HUDEP-2 (cell line): ENCODE measurements around the gene CALML5.

ENCODE experiments used
- DNase-seq, 76 experiments: peaks; one replicate each; lab custom pipeline; 2025; ENCODE audit not compliant: unreplicated experiment in 76 of 76; lab: John Stamatoyannopoulos, UW

The CALML5 gene

DNA sequence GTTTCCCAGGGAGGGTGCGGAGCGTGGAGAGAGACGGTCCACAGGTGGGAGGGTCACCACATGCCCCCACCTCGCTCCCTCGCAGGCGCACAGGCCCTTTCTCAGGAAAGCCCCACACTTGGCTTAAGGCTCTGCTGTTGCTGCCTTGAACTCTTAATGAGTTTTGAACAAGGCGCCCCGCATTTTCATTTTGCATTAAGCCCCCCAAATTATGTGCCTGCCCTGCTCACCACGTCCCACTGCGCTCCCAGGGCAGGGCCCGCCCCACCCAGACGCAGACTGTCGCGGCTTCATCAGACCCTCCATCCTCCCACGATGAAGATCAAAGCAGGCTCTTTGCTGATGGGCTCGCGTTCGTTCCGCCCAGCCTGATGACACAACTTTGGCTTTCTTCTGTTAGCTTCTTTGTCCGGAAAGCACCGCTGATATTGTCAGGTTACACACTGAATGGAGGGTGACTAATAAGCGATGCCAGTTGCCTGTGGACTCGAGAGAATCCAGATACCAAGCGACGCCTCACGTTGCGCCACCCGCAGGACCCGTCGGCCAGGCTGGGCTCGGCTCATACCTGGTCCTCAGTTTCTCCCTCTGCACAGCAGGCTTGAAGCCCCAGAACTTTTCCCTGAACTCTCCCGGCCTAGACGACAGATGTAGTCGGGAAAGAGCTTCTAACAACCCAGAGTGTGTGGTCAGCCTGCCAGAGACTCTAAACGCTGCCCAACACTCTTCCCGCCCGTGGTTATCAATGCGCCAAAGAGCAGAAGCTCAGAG is 34.9 kb upstream of the CALML5 start:
- DNase-seq = no peak

DNA sequence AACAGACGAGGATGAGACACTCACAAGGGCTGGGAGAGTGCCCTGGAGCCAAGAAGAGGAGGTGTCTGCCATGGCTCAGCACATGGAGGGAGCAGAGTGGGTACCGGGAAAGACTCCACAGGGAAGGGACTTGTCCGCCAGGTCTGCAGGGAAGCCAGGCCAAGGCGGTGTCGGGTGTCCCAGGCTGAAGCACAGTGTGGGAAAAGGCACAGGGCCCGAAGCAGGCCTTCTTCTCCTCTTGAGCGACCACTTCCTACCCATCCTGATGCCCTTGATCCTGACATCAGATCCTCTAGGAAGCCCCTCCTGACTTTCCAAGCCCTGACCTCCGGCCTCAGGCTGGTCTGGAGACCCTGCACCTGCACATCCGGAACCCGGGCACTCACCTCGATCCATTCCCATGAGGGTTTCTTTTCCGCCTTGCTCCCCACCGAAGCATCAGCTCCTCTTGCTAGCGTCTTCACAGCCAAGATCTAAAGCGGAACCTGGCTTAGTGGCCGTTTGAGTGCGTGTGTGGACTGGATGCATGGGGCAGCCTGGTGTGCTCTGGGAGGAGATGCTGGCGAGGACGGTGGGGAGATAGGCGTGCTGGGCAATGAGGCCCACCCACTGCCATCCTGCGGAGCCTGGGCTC is 33.8 kb upstream of the CALML5 start:
- no peak for DNase-seq

DNA sequence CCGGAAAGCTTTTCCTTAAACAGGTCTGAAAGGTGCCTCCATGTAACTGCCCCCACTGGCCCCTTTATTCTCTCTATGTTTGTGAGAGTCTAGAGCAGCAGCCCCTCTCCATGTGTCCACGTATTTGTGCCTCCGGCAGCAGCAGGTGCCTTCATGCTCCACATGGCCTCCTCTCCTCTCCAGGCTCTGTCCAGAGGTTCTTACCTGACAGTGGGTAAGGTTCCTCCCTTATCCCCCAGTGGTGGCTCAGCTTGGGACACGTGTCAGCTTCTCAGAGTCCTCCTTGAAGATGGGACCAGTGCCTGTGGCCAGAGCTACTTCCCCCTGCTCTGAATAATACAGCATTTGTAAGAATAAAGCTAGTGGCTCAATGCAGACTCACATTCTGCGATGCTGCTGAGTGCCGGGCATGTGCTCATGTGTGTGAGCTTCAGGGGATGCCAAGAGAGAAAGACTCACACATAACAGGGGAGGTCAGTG is 33.3 kb upstream of the CALML5 start:
- no peak for DNase-seq

DNA sequence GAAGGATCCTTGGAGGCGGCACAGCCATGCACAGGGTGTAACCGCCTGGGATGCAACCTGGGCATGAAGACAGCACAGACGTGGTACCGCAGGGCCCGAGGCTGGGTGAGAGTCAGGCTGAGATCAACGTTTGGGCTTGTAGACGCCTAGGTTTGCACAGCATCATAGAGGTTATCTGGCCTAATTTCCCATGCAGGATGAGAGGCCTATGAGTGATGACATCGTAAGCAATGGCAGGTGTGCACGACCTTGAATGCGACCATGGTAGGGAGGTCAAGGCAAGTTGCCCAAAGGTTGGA is 32.9 kb upstream of the CALML5 start:
- no peak for DNase-seq

DNA sequence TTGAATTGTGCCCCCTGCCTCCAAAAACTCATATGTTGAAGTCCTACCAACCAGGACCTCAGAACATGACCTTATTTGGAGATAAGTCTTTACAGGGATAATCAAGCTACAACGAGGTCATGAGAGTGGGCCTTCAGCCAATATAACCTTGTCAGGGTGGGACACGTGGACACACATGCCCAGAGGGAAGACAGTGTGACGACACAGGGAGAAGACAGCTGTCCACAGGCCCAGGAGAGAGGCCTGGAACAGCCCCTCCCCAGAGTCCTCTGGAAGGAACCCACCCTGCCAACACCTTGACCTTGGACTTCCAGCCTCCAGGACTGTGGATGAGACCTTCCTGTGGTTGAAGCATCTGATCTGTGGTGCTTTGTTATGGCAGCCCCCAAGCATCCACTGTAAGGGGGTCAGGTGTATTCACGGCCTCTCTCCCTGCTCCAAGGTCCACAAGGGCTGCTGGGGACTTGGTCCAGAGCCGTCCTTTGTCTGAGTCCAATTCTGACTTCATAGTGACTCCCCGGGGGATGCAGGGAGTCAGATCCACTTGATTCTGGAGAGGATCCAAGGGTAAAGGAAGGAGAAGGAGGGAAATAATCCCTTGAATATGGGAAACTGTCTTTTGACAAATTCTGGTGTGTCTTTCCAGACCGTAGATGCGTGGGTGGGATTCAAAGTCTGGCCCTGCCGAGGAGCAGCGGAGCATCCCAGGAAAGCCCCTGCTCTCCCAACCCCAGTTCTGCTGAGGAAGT is 32.4 kb upstream of the CALML5 start:
- DNase-seq = no peak

DNA sequence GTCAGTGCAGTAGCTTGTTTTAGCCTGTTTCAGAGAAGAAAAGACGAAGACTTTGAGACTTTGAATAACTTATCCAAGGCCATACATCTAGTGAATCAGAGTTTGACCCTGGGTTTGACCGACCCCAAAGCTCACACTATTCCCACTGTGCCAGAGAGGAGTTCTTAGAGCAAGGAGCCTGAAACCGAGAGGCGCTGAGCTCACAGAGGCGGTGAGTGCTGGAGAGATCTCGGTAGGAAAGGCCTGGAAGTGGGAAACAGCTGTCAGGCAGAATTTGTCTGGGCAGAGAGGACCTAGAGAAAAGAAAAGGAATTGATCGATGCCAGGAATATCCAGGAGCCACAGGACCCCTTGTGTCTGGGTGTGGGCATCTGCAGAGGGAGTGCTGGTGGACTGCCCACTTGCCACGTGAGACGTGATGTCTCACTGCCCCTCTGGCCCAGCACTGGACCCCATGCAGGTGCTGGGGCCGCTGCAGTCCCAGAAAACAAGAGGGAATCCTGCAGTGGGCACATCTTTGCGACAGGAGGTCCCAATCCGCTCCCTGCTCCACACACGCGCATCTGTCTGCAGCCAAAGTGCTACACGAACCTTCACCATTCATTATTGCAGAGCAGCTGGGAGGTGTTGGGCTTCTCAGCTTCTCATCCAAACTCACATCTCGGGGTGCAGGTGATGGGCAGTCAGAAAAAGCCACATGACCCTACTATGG is 31.6 kb upstream of the CALML5 start:
- DNase-seq = no peak

DNA sequence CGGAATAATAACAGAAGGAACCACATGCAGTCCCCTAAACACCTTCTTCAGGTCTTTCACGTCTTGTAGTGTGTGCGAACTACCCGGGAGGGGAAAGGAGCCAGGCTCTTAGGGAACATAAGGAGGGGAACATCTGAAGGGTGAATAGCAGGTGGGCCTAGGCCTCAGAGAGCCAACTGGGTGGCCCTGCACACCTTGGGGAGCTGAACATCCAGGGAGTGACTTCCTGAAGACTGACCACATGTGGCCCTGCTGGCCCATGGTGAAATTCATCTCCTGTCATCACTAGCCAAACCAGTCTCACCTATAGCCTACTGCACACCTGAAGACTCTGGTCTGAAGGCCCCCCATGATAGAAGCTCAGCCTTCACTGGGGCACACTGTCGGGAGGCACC is 31.0 kb upstream of the CALML5 start:
- DNase-seq = no peak

DNA sequence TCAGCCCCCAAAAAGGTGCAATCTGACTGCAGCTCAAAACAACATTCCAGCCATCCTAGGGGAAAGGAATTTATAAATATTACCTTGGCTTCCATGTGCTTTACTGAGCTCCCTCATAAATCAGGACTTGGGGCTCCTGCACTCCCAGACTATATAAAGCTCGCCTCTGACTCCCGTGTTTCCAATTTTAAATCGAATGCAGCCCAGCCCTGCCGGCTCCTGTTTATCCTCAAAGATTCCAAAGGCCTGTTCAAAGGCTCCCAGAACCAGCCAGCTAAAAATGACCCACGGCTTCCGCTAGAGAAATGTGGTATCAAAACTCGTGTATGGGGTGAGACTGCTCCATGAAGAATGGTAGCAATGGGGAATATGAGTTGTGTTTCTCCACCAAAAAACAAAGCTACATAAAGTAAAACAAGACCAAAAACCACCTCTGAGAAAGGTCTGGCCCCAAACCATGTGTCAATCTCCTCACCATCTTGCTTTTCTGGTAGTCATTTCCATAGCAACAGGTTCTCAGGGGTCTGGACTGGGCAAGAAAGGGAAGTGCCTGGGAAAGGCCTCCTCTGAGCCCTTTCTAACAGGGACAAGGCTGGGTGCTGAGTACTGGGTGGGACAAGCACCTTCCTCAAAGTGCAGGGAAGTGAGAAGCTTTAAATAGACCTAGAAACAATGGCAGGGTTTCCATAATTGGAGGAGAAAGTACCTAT is 30.5 kb upstream of the CALML5 start:
- no peak for DNase-seq

DNA sequence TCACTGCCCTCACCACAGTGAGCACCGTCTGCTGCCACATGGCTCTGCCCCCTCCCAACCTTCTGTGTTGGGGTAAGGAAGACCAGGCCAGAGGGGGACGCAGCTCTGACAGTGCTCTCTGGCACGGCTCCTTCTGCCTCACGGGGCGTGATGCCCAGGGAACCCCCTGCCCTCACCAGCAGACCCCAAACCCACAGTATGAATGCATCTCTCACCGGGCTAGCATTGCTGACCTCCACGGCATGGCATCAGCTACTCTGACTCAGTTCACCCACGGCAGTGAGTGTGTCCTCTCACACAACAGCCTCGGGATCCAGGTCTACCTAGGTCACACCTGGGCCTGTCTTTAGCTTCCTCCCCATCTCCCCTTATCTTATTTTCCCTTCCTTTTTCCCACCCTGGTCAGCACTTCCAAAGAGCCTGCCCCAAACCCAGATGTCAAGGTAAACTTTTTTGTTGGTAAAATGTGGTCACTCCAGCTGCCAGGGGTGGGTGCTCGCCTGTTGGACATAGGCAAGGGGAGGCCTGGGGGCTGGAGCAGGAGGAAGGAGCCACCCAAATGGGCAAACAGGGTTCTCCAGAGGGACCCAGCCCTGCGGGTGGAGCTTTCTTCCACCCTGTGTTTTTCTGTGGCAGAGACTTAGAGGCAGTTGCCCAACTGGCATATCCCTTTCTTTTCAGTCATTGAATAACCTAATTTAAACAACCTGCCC is 29.8 kb upstream of the CALML5 start:
- no peak for DNase-seq

DNA sequence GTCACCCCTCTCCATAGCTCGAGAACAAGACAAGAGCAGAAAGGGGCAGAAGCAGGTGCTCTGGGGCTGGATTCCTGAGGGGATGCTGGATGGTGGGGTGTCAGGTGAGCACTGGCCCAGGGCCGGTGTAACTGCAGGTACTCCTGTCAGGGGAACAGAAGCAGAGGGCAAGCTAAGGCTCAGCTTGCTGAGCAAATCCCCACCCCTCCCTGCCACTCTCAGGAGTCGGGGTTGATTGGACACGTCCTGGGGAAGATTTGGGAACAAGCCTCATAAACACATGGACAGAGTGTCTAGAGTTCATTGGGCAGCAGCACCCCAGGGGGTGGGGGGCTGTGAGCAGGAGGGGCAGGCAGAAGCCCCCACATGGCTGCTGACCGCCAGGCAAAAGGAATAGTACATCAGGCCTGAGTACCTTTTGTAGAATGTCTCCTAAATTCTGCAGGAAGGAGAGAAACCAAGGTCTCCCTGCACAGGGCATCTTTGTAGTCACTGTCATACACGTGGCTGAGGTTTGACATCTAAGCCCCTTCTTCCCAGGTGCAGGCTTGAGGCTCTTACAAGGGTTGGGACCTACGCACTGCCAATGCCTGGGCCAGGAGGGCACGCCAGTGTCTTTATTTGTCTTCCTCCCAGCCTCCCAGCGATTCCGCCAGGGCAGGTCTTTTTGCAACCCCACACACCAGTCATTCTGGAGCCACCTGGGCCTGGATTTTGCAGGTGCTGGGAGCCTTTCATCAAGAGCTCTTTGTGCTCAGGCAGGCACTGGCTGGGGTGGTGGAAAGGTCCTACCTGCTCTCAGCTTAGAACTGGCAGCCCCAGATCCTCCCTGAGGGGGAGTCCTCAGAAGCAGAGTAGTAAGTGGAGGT is 28.2 kb upstream of the CALML5 start:
- no peak for DNase-seq

DNA sequence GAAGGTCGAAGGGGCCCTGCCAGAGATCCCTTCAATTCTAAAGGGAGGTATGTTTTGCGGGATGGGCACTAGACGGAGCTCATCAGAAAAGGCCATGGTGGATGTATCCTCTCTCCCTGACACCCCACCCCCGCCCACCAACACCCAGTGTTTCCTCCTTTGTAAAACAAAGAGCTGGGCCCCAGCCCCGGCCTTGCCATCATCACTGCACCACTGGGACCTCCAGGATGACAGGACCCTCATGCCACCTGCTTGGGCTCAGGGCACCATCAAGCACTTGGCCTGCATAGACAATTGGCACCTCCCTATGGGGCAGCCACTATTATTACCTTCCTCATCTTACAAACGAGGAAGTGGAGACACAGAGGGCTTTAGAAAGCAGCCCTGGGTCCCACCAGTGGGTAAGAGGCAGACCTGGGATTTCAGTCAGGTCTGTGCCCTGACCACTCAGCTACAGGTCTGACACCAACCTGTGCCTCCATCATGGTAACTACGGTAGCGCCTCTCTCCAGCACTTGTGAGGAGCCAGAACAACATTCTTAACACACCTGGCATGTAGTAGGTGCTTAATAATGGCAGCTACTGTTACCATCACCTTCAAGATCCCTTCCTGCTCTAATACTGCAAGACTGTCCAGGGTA is 27.4 kb upstream of the CALML5 start:
- no peak for DNase-seq

DNA sequence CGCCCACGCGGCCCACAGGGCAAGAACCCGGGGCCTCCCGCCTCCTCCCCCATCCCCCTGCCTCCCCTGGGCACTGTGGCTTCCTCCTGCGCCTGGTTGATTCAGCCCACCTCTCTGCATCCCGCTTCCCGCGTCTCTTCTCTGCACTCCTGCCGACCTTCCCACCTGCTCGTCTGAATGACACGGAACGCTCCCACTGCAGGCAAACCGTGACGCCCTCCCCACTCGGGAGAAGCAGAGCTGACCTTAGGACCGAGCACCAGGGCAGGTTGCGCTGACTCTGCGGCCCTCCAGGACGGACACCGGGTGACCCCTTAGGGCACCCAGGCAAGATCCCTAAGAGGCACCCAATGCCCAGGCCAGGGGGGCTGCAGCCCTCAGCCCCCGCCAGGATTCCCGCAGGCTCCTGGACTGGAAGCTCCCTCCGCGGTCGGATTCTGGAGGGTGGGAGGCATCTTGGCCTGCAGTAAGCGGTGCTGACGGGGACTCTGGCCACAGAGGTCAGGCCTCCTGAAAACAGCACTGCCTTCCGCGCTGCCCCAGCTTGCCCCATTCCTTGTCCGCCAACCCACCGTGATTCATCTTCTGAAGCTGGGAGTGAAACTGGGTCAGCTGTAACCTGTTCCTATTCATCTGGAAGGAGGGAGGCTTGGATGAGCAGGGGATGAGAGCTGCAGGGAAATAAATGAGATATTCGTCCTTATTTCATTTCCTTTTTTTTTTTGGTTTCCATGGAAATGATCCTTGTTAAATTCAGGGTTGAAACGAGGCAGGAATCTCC is 26.4 kb upstream of the CALML5 start:
- DNase-seq = no peak

DNA sequence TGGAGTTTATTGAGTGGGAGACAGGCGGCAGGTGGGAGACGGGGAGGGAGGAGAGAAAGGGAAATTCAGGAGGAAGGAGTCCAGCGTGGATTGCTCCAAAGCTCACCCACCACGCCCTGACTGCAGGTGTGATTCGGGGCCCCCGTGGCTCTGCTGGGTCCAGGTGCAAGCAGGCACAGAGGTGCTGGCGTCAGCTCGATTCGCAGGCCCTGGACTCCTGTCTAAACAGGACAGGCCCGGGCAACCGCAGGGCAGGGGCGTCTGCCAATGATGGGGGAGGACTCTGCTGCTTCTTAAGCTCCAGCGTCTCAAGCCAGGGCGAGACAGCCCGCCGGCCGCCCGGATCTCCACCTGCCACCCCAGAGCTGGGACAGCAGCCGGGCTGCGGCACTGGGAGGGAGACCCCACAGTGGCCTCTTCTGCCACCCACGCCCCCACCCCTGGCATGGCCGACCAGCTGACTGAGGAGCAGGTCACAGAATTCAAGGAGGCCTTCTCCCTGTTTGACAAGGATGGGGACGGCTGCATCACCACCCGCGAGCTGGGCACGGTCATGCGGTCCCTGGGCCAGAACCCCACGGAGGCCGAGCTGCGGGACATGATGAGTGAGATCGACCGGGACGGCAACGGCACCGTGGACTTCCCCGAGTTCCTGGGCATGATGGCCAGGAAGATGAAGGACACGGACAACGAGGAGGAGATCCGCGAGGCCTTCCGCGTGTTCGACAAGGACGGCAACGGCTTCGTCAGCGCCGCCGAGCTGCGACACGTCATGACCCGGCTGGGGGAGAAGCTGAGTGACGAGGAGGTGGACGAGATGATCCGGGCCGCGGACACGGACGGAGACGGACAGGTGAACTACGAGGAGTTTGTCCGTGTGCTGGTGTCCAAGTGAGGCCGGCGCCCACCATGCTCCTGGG is 25.5 kb upstream of the CALML5 start, which contains the start of gene CALML3:
CALML3 (plus strand) TSS at position 321 of the 920 bp plus-strand sequence; CDS start at position 446, 125 bp downstream.
- DNase-seq = no peak

DNA sequence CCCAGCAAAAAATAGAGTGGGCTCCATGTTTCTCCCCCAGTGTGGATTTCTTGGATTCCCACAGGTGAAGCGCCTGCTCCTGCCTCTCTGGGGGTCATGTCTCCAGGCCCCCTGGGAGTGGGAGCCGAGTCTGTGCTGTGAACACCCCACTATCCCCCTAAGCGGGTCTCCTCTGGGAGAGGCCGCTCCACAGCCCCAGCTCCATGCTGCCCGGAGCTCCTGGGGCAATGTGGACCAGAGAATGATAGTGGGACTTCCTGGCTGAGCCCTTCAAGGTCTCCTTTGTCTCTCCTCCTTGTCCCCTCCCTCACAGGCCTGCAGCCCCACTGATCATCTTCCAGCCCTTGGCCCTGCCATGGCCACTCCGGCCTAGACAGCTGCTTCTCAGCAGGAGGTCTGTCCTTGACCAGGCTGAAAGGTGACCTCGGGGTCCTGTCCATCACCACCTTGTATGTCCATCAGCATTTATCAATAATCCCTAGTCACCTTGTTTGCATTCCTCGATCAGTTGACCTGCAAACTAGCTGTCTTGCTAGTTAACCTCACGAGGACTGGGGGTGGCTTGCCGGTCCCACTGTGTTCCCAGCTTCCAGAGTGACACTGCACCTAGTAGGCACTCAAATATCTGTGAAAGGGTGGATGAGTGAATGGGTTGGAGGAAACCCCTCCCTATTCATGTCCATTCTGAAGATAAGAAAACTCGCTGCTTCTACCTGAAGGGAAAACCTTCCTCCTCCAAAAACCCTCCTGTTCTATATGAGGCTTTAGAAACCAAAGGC is 24.6 kb upstream of the CALML5 start:
- no peak for DNase-seq

DNA sequence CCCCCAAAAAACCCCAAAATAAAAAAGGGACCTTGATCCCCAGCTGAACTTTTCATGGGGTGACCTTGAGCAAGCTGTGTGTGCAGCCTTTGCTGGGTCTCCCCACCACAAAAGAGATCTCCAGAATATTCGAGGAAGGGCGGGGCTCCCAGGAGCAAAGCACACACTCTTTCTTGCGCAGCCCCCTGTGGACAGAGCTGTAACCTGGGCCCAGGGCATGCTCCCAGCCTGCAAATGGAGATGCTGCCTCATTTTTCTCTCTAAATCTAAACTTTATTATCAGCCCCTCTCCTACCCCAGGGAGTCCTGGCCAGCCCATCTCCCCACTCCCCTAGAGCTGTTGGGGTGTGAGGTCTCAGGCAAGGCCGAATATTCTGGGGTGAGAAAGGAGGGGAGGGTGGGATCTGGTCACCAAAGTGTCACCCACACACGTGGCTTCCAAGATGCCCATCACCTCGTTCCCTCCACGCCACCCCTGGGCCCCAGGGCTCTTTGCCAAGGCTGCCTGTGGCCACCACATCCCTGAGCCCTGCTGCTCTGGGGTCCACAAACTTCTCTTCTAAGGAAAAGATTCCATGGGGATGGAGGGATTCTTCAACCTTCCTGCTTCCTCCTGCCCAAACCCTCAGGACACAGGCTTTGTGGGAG is 23.7 kb upstream of the CALML5 start:
- no peak for DNase-seq
